RWPE2 (cell line): ENCODE data around the gene PDK1.

Experiments used
- ATAC-seq: fragments of 200-7000 bp; cut with Tn5 transposase; 3 replicates; pipeline ENCODE4 v1.9.1; 2021; ENCODE audit warnings: low read depth
- DNase-seq: peaks from one replicate; pipeline ENCODE4 v3.0.0-alpha.2; 2020; ENCODE audit warnings: low spot score
- H3K27ac ChIP-seq: fragments of 450-650 bp; 2 replicates; pipeline ENCODE4 v1.5.1; 2017; ENCODE audit warnings: mild to moderate bottlenecking; ENCODE audit not compliant: poor library complexity, severe bottlenecking
- H3K27me3 ChIP-seq: fragments of 250-450 bp; sonication (Bioruptor Pico); 2 replicates; pipeline ENCODE4 v1.5.1; 2021; ENCODE audit warnings: mild to moderate bottlenecking, moderate library complexity; ENCODE audit not compliant: insufficient read depth, poor library complexity, severe bottlenecking
- H3K36me3 ChIP-seq: fragments of 250-450 bp; sonication (Bioruptor Pico); 2 replicates; pipeline ENCODE4 v1.5.1; 2020; ENCODE audit warnings: low read depth, mild to moderate bottlenecking, moderate library complexity
- H3K4me1 ChIP-seq: fragments of 250-450 bp; sonication (Bioruptor Pico); 2 replicates; pipeline ENCODE4 v1.5.1; 2021; ENCODE audit warnings: mild to moderate bottlenecking, moderate library complexity; ENCODE audit not compliant: insufficient read depth, poor library complexity, severe bottlenecking
- H3K4me3 ChIP-seq: fragments of 250-450 bp; sonication (Bioruptor Pico); 2 replicates; pipeline ENCODE4 v1.5.1; 2021; ENCODE audit warnings: mild to moderate bottlenecking, moderate library complexity; ENCODE audit not compliant: severe bottlenecking
- H3K9me3 ChIP-seq: fragments of 250-450 bp; sonication (Bioruptor Pico); 2 replicates; pipeline ENCODE4 v1.5.1; 2021; ENCODE audit warnings: mild to moderate bottlenecking, moderate library complexity; ENCODE audit not compliant: severe bottlenecking
- TF ChIP-seq, protein P1 (sequence below): fragments of 450-650 bp; IDR thresholded peaks from one replicate; pipeline ENCODE4 v1.5.1; 2017; ENCODE audit warnings: mild to moderate bottlenecking, moderate library complexity; ENCODE audit not compliant: poor library complexity, severe bottlenecking

Gene PDK1

DNA sequence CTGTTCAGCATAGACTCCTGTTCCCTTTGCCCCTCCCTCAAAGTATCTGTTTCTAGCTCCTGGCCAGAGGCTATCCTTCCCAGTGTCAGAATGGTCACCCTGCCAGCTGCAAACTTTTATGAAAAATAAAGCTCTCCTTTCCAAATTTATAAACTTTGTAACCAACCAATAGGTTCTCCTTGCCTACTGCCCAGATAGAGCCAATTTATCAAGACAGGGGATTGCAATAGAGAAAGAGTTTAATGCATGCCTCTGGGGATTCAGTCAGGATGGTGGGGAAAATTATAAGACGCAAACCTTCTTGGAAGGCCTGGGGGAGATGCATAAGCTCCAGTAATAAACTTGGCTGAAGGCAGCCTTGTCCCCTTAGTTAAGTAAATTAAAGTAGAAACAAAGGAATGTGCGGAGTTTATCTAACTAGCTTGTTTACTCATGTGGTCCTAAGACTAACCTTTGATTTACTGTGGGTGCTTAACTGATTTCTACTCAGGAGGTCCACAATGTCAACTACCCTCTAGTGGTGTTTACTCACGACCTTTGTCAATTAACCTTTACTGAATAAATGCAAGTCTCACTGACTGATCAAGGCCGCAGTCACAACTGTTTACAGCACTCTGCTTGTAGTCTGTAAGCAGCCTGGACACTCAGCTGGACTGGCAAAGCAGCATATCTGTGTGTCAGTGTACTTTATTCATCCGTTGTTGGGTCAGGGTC is 42.9 kb upstream of the PDK1 start:
- DNase-seq (no peak), ATAC-seq (no peak)
- peaks cover 10% of the 10 kb centered on the region for H3K9me3 ChIP-seq
- no peaks in the 10 kb centered on the region for H3K27me3 ChIP-seq
- H3K4me1 ChIP-seq, result no peaks in the 10 kb centered on the region
- no peak overlapping the region for H3K27ac ChIP-seq
- peaks cover 7% of the 10 kb centered on the region for H3K36me3 ChIP-seq
- TF ChIP-seq, protein P1, sequence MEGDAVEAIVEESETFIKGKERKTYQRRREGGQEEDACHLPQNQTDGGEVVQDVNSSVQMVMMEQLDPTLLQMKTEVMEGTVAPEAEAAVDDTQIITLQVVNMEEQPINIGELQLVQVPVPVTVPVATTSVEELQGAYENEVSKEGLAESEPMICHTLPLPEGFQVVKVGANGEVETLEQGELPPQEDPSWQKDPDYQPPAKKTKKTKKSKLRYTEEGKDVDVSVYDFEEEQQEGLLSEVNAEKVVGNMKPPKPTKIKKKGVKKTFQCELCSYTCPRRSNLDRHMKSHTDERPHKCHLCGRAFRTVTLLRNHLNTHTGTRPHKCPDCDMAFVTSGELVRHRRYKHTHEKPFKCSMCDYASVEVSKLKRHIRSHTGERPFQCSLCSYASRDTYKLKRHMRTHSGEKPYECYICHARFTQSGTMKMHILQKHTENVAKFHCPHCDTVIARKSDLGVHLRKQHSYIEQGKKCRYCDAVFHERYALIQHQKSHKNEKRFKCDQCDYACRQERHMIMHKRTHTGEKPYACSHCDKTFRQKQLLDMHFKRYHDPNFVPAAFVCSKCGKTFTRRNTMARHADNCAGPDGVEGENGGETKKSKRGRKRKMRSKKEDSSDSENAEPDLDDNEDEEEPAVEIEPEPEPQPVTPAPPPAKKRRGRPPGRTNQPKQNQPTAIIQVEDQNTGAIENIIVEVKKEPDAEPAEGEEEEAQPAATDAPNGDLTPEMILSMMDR, result no peak
- H3K4me3 ChIP-seq, result no peak overlapping the region

DNA sequence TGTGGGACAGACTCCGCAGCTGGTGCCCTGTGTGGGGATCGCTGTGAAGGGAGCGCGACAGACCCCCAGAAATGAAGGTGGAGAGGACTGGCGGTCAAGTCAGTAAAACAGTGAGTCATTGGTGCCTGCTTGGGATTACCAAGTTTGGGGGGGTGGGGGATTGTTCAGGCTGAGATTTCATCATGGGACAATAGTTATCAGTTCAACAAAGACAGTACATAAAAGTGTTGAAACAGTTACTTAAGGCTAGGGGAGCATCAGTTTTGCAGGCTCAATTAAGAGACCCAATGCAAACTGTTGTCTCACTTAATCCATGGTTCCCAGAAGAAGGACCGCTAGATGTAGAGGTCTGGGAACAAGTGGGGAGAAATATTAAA is 42.4 kb upstream of the PDK1 start:
- Histone ChIP-seq H3K27ac (no peak overlapping the region), H3K36me3 (peaks cover 1% of the 10 kb centered on the region), H3K27me3 (no peaks in the 10 kb centered on the region), H3K4me3 (no peak overlapping the region), H3K9me3 (peaks cover 10% of the 10 kb centered on the region), H3K4me1 (no peaks in the 10 kb centered on the region)
- ATAC-seq, result no peak
- no peak for DNase-seq
- TF ChIP-seq, protein P1, result no peak

DNA sequence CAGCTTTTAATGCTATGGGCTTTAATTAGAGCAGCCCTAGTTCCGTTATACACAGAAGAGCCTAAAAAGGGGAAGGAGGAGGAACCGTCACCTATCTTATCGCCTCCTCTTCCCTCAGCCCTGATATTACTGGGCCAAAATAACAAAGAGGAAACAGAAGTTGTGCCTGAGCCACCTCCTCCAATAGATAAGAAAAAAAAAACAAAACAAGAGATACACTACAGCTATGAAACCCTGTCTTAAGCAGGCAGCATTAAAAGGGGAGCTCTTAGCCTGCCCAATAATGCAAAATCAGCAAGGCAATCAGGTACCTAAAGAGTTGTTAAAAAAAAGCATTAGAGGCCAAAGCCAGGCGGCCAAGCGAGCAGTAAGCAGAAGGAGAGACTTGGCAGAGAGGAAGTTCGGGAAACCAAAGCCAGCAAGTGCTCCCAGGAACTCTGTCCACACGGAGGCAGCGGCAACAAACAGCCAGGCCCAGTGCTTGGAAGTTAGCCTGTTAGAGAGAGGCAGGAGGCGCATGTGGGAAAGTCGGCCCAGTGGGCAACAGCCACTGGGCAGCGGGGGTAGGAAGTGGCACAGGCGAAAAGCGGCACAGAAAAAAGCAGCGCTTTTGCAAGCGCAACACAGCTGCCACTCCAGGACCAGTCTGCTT is 41.8 kb upstream of the PDK1 start:
- Histone ChIP-seq H3K36me3 (no peaks in the 10 kb centered on the region), H3K27me3 (no peaks in the 10 kb centered on the region), H3K4me3 (no peak overlapping the region), H3K4me1 (no peaks in the 10 kb centered on the region), H3K9me3 (peaks cover 10% of the 10 kb centered on the region), H3K27ac (no peak overlapping the region)
- no peak for ATAC-seq
- TF ChIP-seq, protein P1, result no peak
- no peak for DNase-seq

DNA sequence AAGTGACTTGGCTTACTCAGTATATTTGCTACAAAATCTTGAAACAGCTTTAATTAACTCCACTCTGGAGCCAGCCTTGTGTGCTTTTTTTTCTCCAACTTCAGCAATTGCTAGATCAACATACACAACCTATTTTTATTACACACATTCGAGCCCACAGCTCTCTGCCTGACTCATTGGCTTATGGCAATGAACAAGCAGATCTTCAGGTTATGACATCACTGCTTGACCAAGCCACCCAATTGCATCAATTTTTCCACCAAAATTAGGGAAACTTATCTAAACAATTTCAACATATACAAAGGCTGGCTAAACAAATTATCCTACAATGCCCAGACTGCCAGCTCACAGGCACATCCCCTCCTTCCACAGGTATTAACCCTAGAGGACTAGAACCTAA is 39.6 kb upstream of the PDK1 start:
- DNase-seq (no peak), ATAC-seq (no peak)
- Histone ChIP-seq H3K9me3 (peaks cover 10% of the 10 kb centered on the region), H3K36me3 (no peaks in the 10 kb centered on the region), H3K27me3 (no peaks in the 10 kb centered on the region), H3K4me3 (no peak overlapping the region), H3K27ac (no peak overlapping the region), H3K4me1 (no peaks in the 10 kb centered on the region)
- TF ChIP-seq, protein P1, result no peak

DNA sequence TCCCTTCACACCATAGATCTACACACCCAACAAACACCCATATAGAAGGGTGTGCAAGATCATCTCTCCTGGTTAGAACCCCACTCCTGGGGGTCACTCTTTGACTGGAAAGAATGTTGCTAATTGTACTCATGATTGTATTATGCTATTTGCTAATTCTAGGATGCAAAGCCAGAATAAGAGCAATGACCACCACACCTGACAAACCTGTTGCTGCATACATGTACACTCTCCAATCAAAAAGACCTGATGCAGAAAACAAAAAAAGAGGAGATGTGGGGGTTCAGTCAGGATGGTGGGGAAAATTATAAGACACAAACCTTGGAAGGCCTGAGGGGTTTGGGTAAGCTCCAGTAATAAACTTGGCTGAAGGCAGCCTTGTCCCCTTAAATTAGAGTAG is 36.9 kb upstream of the PDK1 start:
- no peak overlapping the region for H3K4me3 ChIP-seq
- no peak overlapping the region for H3K27ac ChIP-seq
- DNase-seq, result no peak
- TF ChIP-seq, protein P1, result no peak
- ATAC-seq, result no peak
- no peaks in the 10 kb centered on the region for H3K4me1 ChIP-seq
- H3K27me3 ChIP-seq, result no peaks in the 10 kb centered on the region
- no peaks in the 10 kb centered on the region for H3K9me3 ChIP-seq
- no peaks in the 10 kb centered on the region for H3K36me3 ChIP-seq
